GM18868 (cell line): ENCODE data around the gene TTR.
A peak's percentile ranks its signal among the peaks of the same experiment; 100 is the strongest.

Experiments
- ATAC-seq: cut with Tn5 transposase; IDR thresholded peaks from one replicate; pipeline ENCODE4 v1.9.1; 2021; ENCODE audit warnings: mild to moderate bottlenecking, moderate library complexity; ENCODE audit not compliant: unreplicated experiment

The TTR gene

GRCh38 chr18:31591628-31592027, at the start of gene TTR:
TSS of gene TTR (plus strand) at chr18:31591877. CDS start at chr18:31591903, 26 bp downstream.
- ATAC-seq = no peak

DNA sequence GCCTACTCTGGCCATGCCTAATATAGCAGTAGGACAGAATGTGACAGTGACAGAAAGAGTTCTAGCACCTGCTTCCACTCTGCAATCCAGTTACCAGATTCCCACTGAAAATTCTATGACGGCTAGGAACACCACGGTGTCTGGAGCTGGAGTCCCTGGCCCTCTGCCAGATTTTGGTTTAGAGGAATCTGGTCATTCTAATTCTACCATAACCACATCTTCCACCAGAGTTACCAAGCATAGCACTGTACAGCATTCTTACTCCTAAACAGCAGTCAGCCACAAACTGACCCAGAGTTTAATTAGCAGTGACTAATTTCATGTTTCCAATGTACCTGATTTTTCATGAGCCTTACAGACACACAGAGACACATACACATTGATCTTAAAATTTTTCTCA, 45.2 kb upstream of the TTR start:
- ATAC-seq = no peak

GRCh38 chr18:31548853-31549252, 42.8 kb upstream of the TTR start:
- no peak for ATAC-seq

GRCh38 chr18:31549416-31549815, 42.3 kb upstream of the TTR start:
- ATAC-seq = no peak

GRCh38 chr18:31551883-31552282, 39.8 kb upstream of the TTR start:
- ATAC-seq = no peak

GRCh38 chr18:31553800-31554199, 37.9 kb upstream of the TTR start:
- no peak for ATAC-seq

DNA sequence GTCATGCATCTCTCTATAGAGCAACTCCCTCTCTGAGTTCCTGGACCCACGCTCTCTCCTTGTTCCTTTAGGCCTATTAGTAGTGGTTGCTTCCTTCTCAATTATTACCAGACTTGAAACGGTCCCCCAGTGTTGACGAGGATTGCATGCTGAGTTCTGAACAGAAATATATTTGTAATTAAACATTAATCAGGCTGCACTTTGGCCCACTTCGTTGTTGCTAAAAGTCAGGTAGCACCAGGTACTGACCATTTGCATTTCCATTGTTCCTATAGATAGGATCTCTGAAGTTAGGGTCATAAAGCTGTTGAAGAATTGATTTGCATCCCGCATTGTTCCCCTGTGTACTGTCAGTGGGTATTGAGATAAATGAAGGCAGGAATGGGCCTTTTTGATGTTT, 36.9 kb upstream of the TTR start:
- no peak for ATAC-seq

- peak; percentile 67 for ATAC-seq
Measured at GRCh38 chr18:31555971-31556747, 35.5 kb upstream of the TTR start.

DNA sequence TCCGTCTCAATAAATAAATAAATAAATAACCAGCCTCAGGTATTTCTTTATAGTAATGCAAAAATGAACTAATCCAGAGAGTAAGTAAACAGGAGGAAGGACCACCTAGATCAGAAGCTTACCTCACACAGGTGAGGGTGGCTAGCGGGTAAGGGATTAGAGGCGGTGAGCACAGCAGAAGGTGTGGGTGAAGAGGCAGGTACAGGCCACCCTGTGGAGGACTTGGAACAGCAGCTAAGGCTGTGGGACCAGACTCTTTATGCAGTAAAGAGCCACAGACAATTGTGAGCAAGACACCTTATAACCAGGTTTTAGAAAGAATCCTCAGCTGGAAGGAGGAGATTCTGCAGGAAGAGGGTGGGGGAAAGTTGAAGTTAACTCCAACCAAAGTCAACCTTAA, 34.2 kb upstream of the TTR start:
- no peak for ATAC-seq

DNA sequence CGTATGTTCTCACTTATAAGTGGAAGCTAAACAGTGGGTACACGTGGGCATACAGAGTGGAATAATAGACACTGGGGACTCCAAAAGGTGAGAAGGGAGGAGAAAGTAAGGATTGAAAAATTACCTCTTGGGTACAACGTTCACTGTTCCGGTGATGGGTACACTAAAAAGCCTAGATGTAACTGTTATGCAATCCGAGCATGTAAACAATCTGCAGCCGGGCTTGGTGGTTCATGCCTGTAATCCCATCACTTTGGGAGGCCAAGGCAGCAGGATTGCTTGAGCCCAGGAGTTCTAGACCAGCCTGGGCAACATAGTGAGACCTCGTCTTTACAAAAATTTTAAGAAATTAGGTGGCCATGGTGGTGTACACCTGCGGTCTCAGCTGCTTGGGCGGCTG, 33.1 kb upstream of the TTR start:
- ATAC-seq = no peak

GRCh38 chr18:31562726-31563125, 29.0 kb upstream of the TTR start:
- ATAC-seq = no peak

DNA sequence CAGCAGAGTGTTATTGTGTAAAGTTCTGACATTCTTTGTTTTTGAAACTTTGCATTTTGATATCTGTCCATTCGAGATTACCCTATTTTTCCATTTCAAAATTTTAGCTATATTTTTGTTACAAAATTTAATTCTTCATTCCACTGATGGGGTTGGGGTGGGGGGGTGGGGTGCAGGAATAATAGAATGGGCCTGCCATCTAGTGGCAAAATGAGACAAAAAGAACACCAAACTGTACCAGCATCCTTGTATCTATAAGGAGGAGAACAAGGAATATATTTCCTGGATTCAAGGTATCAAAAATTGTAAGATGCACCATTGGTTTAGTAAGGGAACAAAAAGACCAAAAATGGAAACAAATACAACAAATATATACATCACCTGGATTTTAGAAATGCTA, 27.9 kb upstream of the TTR start:
- no peak for ATAC-seq

GRCh38 chr18:31565345-31565744, 26.3 kb upstream of the TTR start:
- ATAC-seq = no peak

GRCh38 chr18:31565782-31566512, 25.7 kb upstream of the TTR start:
- no peak for ATAC-seq

DNA sequence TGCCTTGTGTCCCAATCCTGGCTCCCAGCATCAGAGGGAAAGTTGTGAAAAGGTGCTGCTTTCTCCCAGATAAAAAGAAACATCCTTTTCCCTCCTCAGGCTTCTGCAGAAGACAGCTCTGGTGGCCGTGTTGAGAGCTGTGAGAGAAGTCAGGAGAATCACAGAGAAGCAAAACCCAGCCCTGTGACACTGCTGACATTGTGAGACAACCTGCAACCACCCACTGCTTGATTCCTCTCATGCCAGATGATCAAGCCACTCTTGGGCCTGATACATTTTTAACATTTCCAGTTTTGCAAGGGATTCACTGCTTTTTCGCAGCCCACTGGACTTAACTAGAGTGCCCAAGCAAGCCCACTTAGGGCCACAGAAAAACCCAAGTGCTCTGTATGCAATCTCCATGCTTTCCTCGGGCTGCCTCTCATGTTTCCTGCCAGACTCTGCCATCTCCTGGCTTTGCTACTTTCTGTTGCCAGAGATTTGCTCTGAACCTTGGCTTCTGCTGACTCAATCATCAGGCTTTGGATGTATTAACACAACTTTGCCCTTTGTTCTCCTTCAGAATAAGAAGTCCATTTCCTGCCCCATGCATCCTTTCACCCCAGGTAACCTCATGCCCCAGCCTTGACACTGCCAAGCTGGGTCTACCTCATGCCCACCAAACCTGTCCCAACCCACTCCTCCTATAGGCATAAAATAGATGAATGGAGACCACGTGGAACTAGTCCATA, 24.9 kb upstream of the TTR start:
- ATAC-seq = no peak

GRCh38 chr18:31572368-31572767, 19.3 kb upstream of the TTR start:
- ATAC-seq = no peak

DNA sequence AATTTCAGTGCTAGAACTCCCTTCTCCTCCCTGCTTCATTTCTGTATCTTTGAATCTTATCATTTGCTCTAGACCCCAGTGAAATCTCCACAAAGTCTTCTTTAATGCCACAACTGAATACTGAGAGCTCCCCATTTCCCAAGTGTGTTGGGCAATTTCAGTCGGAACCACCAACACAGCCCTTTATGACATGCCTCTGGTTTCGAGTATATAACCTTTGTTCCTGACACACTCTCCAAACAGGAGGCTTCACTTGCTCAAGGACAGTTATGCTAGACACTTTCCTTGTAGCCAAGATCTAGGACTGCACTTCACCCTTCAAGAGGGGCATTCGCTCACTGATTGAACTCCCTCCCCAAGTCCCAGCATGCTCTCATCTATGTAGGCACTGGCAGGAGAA, 18.6 kb upstream of the TTR start:
- ATAC-seq = no peak

DNA sequence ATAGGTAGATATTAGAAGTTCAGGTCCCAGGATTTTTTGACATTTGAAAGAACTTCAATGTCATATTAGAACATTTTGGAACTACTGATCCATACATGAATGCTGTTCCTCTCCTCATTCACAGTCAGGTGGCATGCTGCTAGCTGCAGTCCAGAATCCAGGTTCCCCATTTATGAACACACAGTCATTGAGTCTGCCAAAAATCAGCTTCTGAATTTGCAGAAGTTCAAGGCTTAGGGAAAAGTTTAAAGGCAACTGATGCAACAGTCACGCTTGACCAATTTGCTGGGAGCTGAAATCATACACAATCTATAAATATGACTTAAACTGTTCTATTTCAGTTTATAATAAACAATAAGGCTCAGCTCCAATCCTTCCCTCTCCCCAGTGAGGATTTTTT, 17.3 kb upstream of the TTR start:
- ATAC-seq = no peak

- no peak for ATAC-seq
Measured at GRCh38 chr18:31575515-31576257, 16.0 kb upstream of the TTR start.

GRCh38 chr18:31576670-31577069, 15.0 kb upstream of the TTR start:
- peak; percentile 48 for ATAC-seq

- ATAC-seq = peak; percentile 19
Measured at GRCh38 chr18:31577195-31577594, 14.5 kb upstream of the TTR start.
